ENCODE data around the gene MARK4. TPM values are rescaled to one million over a fixed set of nuclear protein-coding genes. Genes with fewer than 3 reads are reported as not detected.

The MARK4 gene
- total RNA-seq, 4 donors from 2014 or later: 13.5 to 51.5 (median 15.5) TPM

GRCh38 chr19:45297674-45298073, 46.6 kb downstream of the MARK4 start:
- no peak for DNase-seq
- Histone ChIP-seq H3K4me3 (no peak overlapping the region), H3K4me1 (no peaks in the 10 kb centered on the region), H3K36me3 (no peaks in the 10 kb centered on the region), H3K27me3 (no peaks in the 10 kb centered on the region), H3K27ac (no peak overlapping the region), H3K9me3 (no peaks in the 10 kb centered on the region)
- TF ChIP-seq POLR2A (IDR thresholded peaks at IDR 0.05) (no peak), CTCF (IDR thresholded peaks at IDR 0.05) (no peak)
- intact Hi-C loops (cut with DNase I; ENCODE audit: low total_unique reads): no loop called here

GRCh38 chr19:45298264-45298663, 47.2 kb downstream of the MARK4 start:
- Histone ChIP-seq H3K4me1 (no peaks in the 10 kb centered on the region), H3K36me3 (no peaks in the 10 kb centered on the region), H3K4me3 (no peak overlapping the region), H3K27me3 (no peaks in the 10 kb centered on the region), H3K27ac (no peak overlapping the region), H3K9me3 (no peaks in the 10 kb centered on the region)
- DNase-seq: no peak
- intact Hi-C loops (cut with DNase I; ENCODE audit: low total_unique reads): no loop called here
- TF ChIP-seq CTCF (IDR thresholded peaks at IDR 0.05) (no peak), POLR2A (IDR thresholded peaks at IDR 0.05) (no peak)

- intact Hi-C loops (cut with DNase I; ENCODE audit: low total_unique reads): no loop called here
- no peak overlapping the region for H3K27ac ChIP-seq
- TF ChIP-seq POLR2A (IDR thresholded peaks at IDR 0.05) (no peak), CTCF (IDR thresholded peaks at IDR 0.05) (no peak)
- H3K27me3 ChIP-seq: no peaks in the 10 kb centered on the region
- H3K4me3 ChIP-seq: no peak overlapping the region
- no peak for DNase-seq
- no peaks in the 10 kb centered on the region for H3K36me3 ChIP-seq
- no peaks in the 10 kb centered on the region for H3K4me1 ChIP-seq
- no peaks in the 10 kb centered on the region for H3K9me3 ChIP-seq
Measured at GRCh38 chr19:45299719-45300118, 48.6 kb downstream of the MARK4 start.

GRCh38 chr19:45302416-45302815, 51.3 kb downstream of the MARK4 start:
- Histone ChIP-seq H3K36me3 (no peaks in the 10 kb centered on the region), H3K27ac (no peak overlapping the region), H3K4me3 (no peak overlapping the region), H3K9me3 (no peaks in the 10 kb centered on the region), H3K4me1 (no peaks in the 10 kb centered on the region), H3K27me3 (no peaks in the 10 kb centered on the region)
- intact Hi-C loops (cut with DNase I; ENCODE audit: low total_unique reads): no loop called here
- no peak for DNase-seq
- TF ChIP-seq CTCF (IDR thresholded peaks at IDR 0.05): no peak
- no peak for TF ChIP-seq POLR2A (IDR thresholded peaks at IDR 0.05)

- no peaks in the 10 kb centered on the region for H3K4me1 ChIP-seq
- H3K27me3 ChIP-seq: no peaks in the 10 kb centered on the region
- DNase-seq: no peak
- no peak overlapping the region for H3K4me3 ChIP-seq
- no peak overlapping the region for H3K27ac ChIP-seq
- H3K36me3 ChIP-seq: no peaks in the 10 kb centered on the region
- intact Hi-C loops (cut with DNase I; ENCODE audit: low total_unique reads): no loop called here
- H3K9me3 ChIP-seq: no peaks in the 10 kb centered on the region
- TF ChIP-seq POLR2A (IDR thresholded peaks at IDR 0.05) (no peak), CTCF (IDR thresholded peaks at IDR 0.05) (no peak)
Measured at GRCh38 chr19:45303269-45304060, 52.4 kb downstream of the MARK4 start.
